ENCODE results near the gene CARD19. TPM values are rescaled to one million over a fixed set of nuclear protein-coding genes. Genes with fewer than 3 reads are reported as not detected.

CARD19 gene
- total and polyA plus RNA-seq, 5 experiments from 2014 or later: 56.3 to 71.2 (median 62.9) TPM

DNA sequence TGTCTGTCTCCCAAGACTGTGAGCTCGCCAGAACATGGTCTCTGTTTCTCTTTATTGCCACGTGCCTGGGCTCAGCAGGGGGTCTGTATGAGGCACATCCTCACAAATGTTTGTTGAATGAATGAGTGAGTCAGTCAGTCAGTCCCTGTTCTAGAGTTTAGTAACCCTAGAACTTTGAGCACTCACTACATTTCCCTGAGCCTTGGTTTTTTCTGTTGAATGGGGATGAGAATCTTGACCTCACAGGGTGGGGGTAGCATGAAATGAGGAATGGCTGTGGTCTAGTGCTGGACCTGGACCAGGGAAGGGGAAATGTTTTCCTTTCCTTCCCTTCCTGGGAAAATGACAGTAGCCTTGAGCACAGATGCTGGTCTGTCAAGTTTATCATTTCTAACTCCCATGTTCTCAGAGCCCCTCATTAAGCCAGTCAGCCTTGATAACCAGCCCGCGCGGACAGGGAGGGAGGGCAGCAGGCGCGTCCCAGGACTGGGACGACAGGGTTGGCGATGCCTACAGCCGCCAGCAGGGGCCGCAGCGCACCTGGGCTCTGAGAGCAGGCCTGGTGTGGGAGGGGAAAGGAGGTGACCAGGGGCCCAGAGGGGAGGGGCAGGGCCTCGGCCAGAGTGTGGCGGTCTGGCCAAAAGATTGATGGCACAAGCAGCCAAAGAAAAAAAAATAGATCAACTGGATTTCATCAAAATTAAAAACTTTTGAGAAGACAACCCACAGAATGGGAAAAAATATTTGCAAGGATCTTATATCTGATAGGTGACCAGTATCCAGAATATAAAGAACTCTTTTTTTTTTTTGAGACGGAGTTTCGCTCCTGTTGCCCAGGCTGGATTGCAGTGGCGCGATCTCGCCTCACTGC is 63.8 kb downstream of the CARD19 start:
- H3K4me3 Mint-ChIP-seq: no peak overlapping the region
- no peaks in the 10 kb centered on the region for H3K27me3 Mint-ChIP-seq
- DNase-seq (peak; percentile 35 to 78 (median 58)), ATAC-seq (peak; percentile 82 to 97)
- H3K27ac Mint-ChIP-seq: peak overlapping the region in 4 of 10 donors; percentile 21 to 45 (median 31)
- POLR2A ChIA-PET: interaction anchor here (0.7 kb wide), 1 partner anchor 77 kb away, joined by 3 read pairs; no protein-coding TSS in a partner anchor
- no peaks in the 10 kb centered on the region for H3K36me3 Mint-ChIP-seq
- H3K9me3 Mint-ChIP-seq: no peaks in the 10 kb centered on the region
- H3K4me1 Mint-ChIP-seq: peaks cover 5 to 9% (median 6%) of the 10 kb centered on the region in 4 donors

DNA sequence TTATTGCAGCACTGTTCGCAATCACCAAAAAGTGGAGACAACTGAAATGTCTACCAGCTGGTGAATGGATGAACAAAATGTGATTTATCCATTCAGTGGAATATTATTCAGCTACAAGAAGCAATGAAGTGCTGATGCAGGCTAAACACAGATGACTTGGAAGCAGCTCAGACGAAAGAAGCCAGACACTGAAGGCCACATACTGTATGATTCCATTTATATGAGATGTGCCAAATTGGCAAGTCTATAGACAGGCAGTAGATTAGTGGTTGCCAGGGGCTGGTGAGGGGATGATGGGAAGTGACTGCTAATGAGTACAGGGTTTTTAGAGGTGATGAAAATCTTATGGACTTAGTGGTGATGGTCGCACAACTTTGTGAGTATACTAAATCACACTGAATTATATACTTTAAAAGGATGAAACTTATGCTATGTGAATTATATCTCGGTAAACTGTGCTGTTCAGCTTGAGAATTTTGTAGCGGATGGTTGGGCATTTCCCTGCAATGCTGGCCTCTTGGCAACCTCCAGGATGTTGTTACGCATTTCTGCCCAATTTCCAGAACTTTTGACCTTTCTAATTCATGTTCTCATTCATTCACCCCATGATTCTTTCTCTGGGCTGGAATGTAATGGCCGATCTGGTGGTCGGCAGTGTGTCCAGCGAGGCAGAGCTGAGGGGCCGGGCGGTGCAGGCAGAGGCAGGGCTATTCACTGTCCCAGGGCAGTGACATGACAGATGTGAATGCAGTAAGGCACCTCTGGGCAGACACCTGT is 66.0 kb downstream of the CARD19 start:
- no peak for ATAC-seq
- Mint-ChIP-seq H3K27ac (peak overlapping the region in 2 of 10 donors; percentile 33 to 61), H3K4me3 (no peak overlapping the region), H3K36me3 (no peaks in the 10 kb centered on the region), H3K4me1 (peaks cover 5 to 9% (median 5%) of the 10 kb centered on the region in 4 donors), H3K9me3 (no peaks in the 10 kb centered on the region), H3K27me3 (no peaks in the 10 kb centered on the region)
- no peak for DNase-seq
- POLR2A ChIA-PET: interaction anchor here (1.0 kb wide), 1 partner anchor 143 kb away, joined by 3 read pairs; no protein-coding TSS in a partner anchor

Other genes starting within 250 kb of the CARD19 start
- 10 to 100 TPM; 19.2 to 24.6 TPM for gene ZNF484, start 218.2 kb upstream of the CARD19 start, total RNA-seq
- gene ZNF484, start 218.2 kb upstream of the CARD19 start, polyA plus RNA-seq: 1 to 10 TPM; 3.1 to 5.0 (median 3.9) TPM
- gene FGD3, start 148.7 kb upstream of the CARD19 start, total RNA-seq: 100 to 1,000 TPM; 329 to 330 TPM
- 100 to 1,000 TPM in 2 of 3 donors, 10 to 100 TPM in 1; 64.2 to 161 (median 103) TPM for gene FGD3, start 148.7 kb upstream of the CARD19 start, polyA plus RNA-seq
- 10 to 100 TPM; 62.1 to 64.0 TPM for gene SUSD3, start 37.5 kb upstream of the CARD19 start, total RNA-seq
- 100 to 1,000 TPM in 2 of 3 donors, 10 to 100 TPM in 1; 86.7 to 208 (median 145) TPM for gene SUSD3, start 37.5 kb upstream of the CARD19 start, polyA plus RNA-seq
- gene NINJ1, start 38.0 kb downstream of the CARD19 start, total RNA-seq: 10 to 100 TPM; 33.8 to 35.6 TPM
- 10 to 100 TPM; 78.5 to 97.6 (median 96.0) TPM for gene NINJ1, start 38.0 kb downstream of the CARD19 start, polyA plus RNA-seq
- under 1 TPM in 1 of 2 experiments, not detected in 1; 0.27 TPM for gene WNK2, start 87.9 kb downstream of the CARD19 start, total RNA-seq
- gene WNK2, start 87.9 kb downstream of the CARD19 start, polyA plus RNA-seq: not detected

Measured in naive thymus-derived CD8-positive, alpha-beta T cell (primary cell).